Astrocyte (in vitro differentiated cells and primary cell): ENCODE measurements around the gene RUSF1. TPM values are rescaled to one million over a fixed set of nuclear protein-coding genes. Genes with fewer than 3 reads are reported as not detected.

Experiments
- DNase-seq: peaks from one replicate; pipeline ENCODE4 v3.0.0-alpha.2; 2010; ENCODE audit warnings: low read depth
- FAIRE-seq: peaks from 2 replicates; lab custom pipeline; 2011; peaks lifted over from hg19 to GRCh38; lab: Jason Lieb, UNC
- H2AFZ ChIP-seq: 2 replicates; pipeline ENCODE4 v1.6.0; 2012; ENCODE audit warnings: low read depth, low read length, inconsistent platforms
- H3K27ac ChIP-seq: 2 replicates; pipeline ENCODE4 v1.5.1; 2011; ENCODE audit warnings: low read depth, low read length, inconsistent platforms
- H3K27me3 ChIP-seq: 2 replicates; pipeline ENCODE4 v1.6.0; 2011; ENCODE audit warnings: low read length, inconsistent platforms; ENCODE audit not compliant: insufficient read depth
- H3K36me3 ChIP-seq: 2 replicates; pipeline ENCODE4 v1.5.1; 2011; ENCODE audit warnings: low read length, inconsistent platforms; ENCODE audit not compliant: insufficient read depth
- H3K4me1 ChIP-seq: 2 replicates; pipeline ENCODE4 v1.5.1; 2011; ENCODE audit warnings: low read length, inconsistent platforms; ENCODE audit not compliant: insufficient read depth
- H3K4me2 ChIP-seq: 2 replicates; pipeline ENCODE4 v1.6.0; 2012; ENCODE audit warnings: low read length, inconsistent platforms
- H3K4me3 ChIP-seq: 2 replicates; pipeline ENCODE4 v1.5.1; 2011; ENCODE audit warnings: low read depth, mild to moderate bottlenecking, low read length, inconsistent platforms; ENCODE audit not compliant: insufficient read depth
- H3K79me2 ChIP-seq: 2 replicates; pipeline ENCODE4 v1.6.0; 2012; ENCODE audit warnings: mild to moderate bottlenecking, low read length, inconsistent platforms; ENCODE audit not compliant: insufficient read depth
- H3K9ac ChIP-seq: 2 replicates; pipeline ENCODE4 v1.6.0; 2012; ENCODE audit warnings: mild to moderate bottlenecking, low read length, inconsistent platforms
- H3K9me3 ChIP-seq: 2 replicates; pipeline ENCODE4 v1.5.1; 2012; ENCODE audit warnings: low read depth, mild to moderate bottlenecking, low read length, inconsistent platforms; ENCODE audit not compliant: insufficient read depth
- H4K20me1 ChIP-seq: 2 replicates; pipeline ENCODE4 v1.6.0; 2012; ENCODE audit warnings: low read length, inconsistent platforms; ENCODE audit not compliant: insufficient read depth
- H3K27ac Mint-ChIP-seq: one replicate; pipeline ENCODE4 v1.8.0; 2021; ENCODE audit warnings: mild to moderate bottlenecking, mixed read lengths; ENCODE audit not compliant: unreplicated experiment
- H3K27me3 Mint-ChIP-seq: one replicate; pipeline ENCODE4 v1.8.0; 2021; ENCODE audit warnings: low read depth, mixed read lengths; ENCODE audit not compliant: unreplicated experiment
- H3K36me3 Mint-ChIP-seq: one replicate; pipeline ENCODE4 v1.8.0; 2021; ENCODE audit warnings: low read depth, mixed read lengths; ENCODE audit not compliant: unreplicated experiment
- H3K4me1 Mint-ChIP-seq: one replicate; pipeline ENCODE4 v1.8.0; 2021; ENCODE audit warnings: low read depth, mixed read lengths; ENCODE audit not compliant: unreplicated experiment
- H3K4me3 Mint-ChIP-seq: one replicate; pipeline ENCODE4 v1.8.0; 2021; ENCODE audit warnings: mild to moderate bottlenecking, moderate library complexity, mixed read lengths; ENCODE audit not compliant: unreplicated experiment
- H3K9me3 Mint-ChIP-seq: one replicate; pipeline ENCODE4 v1.8.0; 2021; ENCODE audit warnings: mild to moderate bottlenecking, mixed read lengths; ENCODE audit not compliant: unreplicated experiment
- CTCF ChIP-seq: IDR thresholded peaks from 2 replicates; pipeline ENCODE4 v1.5.1; 2011; ENCODE audit warnings: low read depth, mild to moderate bottlenecking, inconsistent platforms, low read length, moderate library complexity; ENCODE audit not compliant: insufficient read depth
- EZH2 ChIP-seq: IDR thresholded peaks from 2 replicates; pipeline ENCODE4 v1.6.1; 2012; ENCODE audit warnings: mild to moderate bottlenecking, low read length, inconsistent platforms; ENCODE audit not compliant: insufficient read depth
- total RNA-seq: library from RNA; stranded (reverse); gene quantifications from 2 replicates; pipeline ENCODE4 v1.2.1, GENCODE V29; 2021

RUSF1 gene
- total RNA-seq, 1 donor from 2014 or later: 33.9 TPM

GRCh38 chr16:31528523-31529107 is 20.4 kb upstream of the RUSF1 start:
- Mint-ChIP-seq H3K27me3 (peaks cover 28% of the 10 kb centered on the region), H3K4me3 (peak overlapping the region; percentile 71), H3K27ac (no peak overlapping the region), H3K36me3 (no peaks in the 10 kb centered on the region), H3K4me1 (peaks cover 7% of the 10 kb centered on the region), H3K9me3 (peaks cover 11% of the 10 kb centered on the region)
- H3K9me3 ChIP-seq: no peaks in the 10 kb centered on the region
- H4K20me1 ChIP-seq: no peaks in the 10 kb centered on the region
- H3K4me1 ChIP-seq: peaks cover 5% of the 10 kb centered on the region
- H2AFZ ChIP-seq: peak overlapping the region; percentile 56
- no peak for FAIRE-seq
- TF ChIP-seq CTCF (no peak), EZH2 (no peak)
- no peaks in the 10 kb centered on the region for H3K79me2 ChIP-seq
- no peaks in the 10 kb centered on the region for H3K36me3 ChIP-seq
- H3K27me3 ChIP-seq: peaks cover 20% of the 10 kb centered on the region
- DNase-seq: no peak
- H3K4me3 ChIP-seq: peak overlapping the region; percentile 17
- H3K9ac ChIP-seq: no peak overlapping the region
- no peak overlapping the region for H3K27ac ChIP-seq
- H3K4me2 ChIP-seq: peak overlapping the region; percentile 72

- H3K27ac Mint-ChIP-seq: no peak within 1 kb of the TSS
- H3K4me3 ChIP-seq: no peak within 1 kb of the TSS
- no peak for FAIRE-seq
These were observed 19.6 kb upstream of the RUSF1 start, which contains the start of gene AHSP for GRCh38 chr16:31527734-31528274. AHSP (plus strand) TSS chr16:31527900; CDS start chr16:31528140, 240 bp downstream.

More at GRCh38 chr16:31527734-31528274, 19.6 kb upstream of the RUSF1 start, which contains the start of gene AHSP:
- Histone ChIP-seq H3K27me3 (peaks cover 20% of the 10 kb centered on the region), H3K27ac (no peak within 1 kb of the TSS), H3K9me3 (no peaks in the 10 kb centered on the region), H3K9ac (no peak within 1 kb of the TSS), H3K79me2 (no peaks in the 10 kb centered on the region), H4K20me1 (no peaks in the 10 kb centered on the region), H3K4me2 (peak within 1 kb of the TSS; percentile 72), H2AFZ (peak within 1 kb of the TSS; percentile 56), H3K4me1 (peaks cover 5% of the 10 kb centered on the region), H3K36me3 (no peaks in the 10 kb centered on the region)
- TF ChIP-seq EZH2 (no peak), CTCF (no peak)
- no peak for DNase-seq
- no peak within 1 kb of the TSS for H3K4me3 Mint-ChIP-seq
- peaks cover 7% of the 10 kb centered on the region for H3K4me1 Mint-ChIP-seq
- peaks cover 25% of the 10 kb centered on the region for H3K27me3 Mint-ChIP-seq
- H3K9me3 Mint-ChIP-seq: peaks cover 11% of the 10 kb centered on the region
- no peaks in the 10 kb centered on the region for H3K36me3 Mint-ChIP-seq
